ENCODE measurements around the gene C1QL1.

DNA sequence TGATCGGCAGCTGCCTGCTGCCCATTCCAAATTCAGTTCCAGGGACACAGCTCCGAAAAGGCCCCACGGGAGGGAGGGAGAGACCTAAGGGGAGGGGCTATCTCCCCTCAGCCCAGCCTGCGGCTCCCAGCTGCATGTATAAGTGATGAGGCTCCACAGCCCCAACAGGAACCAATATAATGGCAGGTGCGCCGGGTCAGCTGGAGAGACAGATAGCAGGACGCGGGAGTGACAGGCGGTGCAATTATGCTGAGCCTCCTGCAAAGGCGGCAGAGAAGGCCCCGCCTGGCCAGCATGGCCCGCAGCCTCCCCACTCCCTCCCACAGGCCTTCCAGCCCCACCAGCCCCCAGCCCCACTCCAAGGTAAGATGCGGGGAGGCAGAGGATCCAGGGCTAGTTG lies 8.1 kb upstream of the C1QL1 start:
- TF ChIP-seq, protein P1, sequence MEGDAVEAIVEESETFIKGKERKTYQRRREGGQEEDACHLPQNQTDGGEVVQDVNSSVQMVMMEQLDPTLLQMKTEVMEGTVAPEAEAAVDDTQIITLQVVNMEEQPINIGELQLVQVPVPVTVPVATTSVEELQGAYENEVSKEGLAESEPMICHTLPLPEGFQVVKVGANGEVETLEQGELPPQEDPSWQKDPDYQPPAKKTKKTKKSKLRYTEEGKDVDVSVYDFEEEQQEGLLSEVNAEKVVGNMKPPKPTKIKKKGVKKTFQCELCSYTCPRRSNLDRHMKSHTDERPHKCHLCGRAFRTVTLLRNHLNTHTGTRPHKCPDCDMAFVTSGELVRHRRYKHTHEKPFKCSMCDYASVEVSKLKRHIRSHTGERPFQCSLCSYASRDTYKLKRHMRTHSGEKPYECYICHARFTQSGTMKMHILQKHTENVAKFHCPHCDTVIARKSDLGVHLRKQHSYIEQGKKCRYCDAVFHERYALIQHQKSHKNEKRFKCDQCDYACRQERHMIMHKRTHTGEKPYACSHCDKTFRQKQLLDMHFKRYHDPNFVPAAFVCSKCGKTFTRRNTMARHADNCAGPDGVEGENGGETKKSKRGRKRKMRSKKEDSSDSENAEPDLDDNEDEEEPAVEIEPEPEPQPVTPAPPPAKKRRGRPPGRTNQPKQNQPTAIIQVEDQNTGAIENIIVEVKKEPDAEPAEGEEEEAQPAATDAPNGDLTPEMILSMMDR (IDR thresholded peaks at IDR 0.05): no peak
- TF ChIP-seq POLR2A (IDR thresholded peaks at IDR 0.05; ENCODE audit: low read depth) (no peak), EP300 (IDR thresholded peaks at IDR 0.05) (no peak)
